Stimulated activated CD4-positive, alpha-beta T cell treated with anti-CD3 and anti-CD28 coated beads, Interleukin-2, amount 100 ng/mL, for 24 hours (primary cell): ENCODE measurements around the gene CASZ1.

Experiments
- DNase-seq, 2 donors: peaks; one replicate each; pipeline ENCODE4 v3.0.0-alpha.2; 2020

CASZ1 gene

DNA sequence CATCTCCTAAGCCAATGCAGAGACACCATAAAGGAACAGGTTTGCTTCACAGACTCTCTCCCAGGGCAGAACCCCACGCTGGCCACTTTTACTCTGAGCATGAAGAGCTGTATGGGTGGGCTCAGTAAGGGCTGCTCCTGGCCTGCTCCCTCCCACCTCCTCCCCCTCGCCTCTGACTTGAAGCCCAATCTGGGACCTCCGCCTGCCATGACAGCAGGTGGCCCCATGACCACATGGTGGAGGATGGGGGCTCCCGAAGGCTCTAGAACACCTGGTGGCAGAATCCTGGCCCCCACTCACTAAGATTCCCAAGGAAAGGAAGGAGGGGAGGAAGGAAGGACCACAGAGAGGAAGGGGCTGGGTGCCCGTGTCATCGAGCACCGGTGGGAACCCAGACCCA lies 23.7 kb downstream of the CASZ1 start:
- DNase-seq: no peak

DNA sequence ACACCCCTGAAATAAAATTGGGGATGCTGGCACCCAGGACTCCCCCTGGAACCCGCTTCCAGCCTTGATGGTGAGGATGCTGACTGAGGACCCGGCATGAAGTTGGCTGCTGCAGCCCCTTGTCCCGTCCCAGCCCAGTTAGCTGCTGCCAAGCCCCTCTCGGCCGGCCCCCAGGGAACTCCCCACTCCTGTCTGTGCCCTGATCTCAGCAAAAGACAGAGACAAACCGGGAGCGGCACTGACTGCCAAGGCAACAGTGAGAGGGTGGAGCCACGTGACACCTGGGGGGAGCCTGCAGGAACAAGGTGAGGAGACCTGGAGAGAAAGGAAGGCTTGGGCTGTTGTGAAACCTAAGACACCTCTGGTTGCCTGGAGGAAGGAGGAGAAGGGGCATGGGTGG lies 24.7 kb downstream of the CASZ1 start:
- DNase-seq: no peak

- DNase-seq: no peak
Observed at GRCh38 chr1:10768552-10768951, 27.9 kb downstream of the CASZ1 start.

DNA sequence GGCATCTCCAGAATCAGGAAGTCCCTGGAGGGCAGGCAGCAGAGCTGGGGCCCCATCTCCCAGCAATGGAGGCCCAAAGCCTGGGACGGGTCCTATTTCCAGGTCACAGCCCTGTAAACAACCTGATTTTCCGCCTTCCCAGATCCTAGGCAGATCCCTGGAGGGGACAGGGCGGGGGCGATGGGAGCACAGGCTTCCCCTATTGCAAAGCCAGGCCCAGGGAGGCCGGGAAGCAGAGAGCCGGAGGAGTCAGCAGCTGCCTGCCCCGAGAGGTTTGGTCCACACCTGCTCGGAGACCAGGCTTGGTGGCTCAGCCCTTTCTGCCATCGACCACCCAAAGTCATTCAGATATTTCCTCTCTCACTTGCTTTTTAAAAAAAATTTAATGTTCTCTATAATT lies 29.2 kb downstream of the CASZ1 start:
- no peak for DNase-seq

DNA sequence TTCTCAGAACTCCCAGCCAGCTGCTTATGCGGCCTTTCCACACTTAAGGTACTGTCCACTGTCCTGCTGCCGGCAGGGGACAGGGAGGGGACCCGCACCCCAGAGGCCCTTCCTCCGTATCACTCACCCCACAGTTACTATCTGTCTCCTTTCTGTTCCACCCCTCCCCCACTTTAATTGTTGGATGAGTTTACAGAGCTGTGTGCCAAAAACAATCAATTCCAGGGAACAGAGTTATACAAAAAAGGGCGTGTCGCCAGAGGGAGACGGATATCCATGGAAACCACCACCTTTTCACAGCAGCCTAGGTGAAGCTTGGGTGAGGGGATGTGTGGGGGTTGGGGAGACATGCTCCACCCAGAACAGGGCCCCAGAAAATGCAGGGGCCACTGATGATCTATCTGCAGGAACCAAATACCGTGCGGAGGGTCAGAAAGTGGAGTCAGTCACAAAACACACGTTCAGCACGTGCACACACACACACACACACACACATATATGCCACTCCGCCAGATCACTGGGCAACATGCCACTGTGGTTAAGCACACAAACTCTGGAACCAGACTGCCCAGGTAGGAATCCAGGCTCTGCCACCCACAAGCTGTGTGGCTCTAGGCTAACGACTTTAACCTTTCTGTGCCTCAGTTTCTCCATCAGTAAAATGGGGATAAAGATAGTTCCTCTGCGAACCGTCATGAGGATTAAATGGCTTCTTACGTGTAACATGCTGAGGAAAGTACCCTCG lies 30.5 kb downstream of the CASZ1 start:
- DNase-seq: no peak

- no peak for DNase-seq
Observed at GRCh38 chr1:10765304-10765703, 31.1 kb downstream of the CASZ1 start.

DNA sequence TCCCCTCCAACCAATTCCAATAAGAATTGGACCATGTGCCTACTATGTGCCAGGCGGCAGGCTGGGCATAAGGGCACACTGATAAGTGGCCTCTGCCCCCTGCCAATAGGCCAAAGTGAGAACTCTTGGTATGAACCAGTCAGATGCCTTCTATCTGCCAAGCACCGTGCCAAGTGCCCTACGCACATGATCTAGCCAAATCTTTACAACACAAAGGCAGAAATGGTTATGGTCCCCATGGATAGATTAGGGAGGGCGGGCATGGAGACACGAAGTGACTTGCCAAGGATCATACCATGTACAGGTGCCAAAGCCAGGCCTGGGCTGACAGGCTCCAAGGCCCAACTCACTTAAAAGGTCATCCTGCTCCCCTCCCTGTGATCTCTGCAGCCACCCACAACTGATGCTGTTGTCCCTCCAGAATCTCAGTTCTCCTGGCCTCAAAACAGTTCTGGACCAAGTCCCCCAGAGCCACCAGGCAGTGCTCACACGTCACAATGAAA lies 32.1 kb downstream of the CASZ1 start:
- no peak for DNase-seq

GRCh38 chr1:10762875-10763274 lies 33.6 kb downstream of the CASZ1 start:
- DNase-seq: no peak

GRCh38 chr1:10762153-10762523 lies 34.3 kb downstream of the CASZ1 start:
- no peak for DNase-seq

DNA sequence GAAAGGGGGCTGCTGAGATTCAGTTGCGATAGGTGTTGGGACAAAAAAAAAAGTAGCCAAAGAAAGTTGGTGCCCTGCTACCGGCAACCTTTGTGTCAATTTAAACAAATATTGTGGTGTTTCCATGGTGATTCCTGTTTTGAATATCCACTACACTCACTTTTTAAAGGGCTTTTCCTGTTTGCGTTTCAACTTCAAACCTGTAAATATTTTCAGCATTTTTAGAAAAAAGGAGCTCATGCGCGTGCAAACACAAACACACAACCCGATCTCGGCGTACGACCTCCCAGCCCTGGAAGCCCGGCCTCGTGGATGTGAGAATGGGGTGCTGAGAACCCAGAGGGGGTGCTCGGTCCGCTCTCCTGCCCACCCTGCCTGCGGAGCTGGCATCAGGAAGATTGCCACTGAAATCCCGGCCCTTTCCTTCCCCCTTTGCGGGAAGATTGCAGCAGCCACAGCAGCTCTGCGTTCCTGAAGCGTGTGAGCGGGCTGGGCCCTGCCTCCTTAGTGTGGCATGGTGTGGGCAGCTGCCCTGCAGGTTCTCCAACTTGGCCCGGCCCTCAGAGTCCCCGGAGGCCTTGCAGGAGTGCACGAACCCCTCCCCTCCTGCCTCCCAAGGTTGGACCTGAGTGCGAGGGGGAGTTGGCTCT lies 34.8 kb downstream of the CASZ1 start:
- DNase-seq: no peak

- no peak for DNase-seq
Observed at GRCh38 chr1:10760566-10761502, 35.6 kb downstream of the CASZ1 start.

GRCh38 chr1:10759413-10760200 lies 36.8 kb downstream of the CASZ1 start:
- no peak for DNase-seq

GRCh38 chr1:10756842-10757241 lies 39.6 kb downstream of the CASZ1 start:
- no peak for DNase-seq

DNA sequence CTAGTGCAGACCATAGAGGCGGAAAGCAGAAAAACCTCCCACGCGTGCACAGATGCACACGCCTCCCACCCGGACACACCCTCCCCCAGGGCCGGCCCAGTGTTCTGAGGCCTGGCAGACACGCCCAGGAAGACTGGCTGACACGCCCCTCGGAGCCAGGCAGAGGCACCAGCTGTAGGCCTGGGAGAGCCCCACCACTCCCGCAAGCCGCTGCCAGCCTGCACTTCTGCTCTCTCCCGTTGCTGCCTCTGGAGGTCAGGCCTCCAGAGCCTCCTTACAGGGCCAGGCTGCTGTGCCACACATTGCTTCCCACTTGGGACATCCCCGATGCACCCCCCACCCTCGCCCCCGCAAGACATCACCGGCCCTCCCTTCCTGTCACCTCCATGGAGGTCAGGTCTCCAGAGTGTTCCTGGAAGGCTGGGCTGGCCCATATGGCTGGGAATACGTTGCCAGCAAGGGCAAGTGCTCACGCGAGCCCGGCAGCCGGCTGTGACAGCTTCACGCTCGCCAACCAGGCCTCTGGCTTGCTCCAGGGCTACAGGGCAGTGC lies 40.4 kb downstream of the CASZ1 start:
- DNase-seq: peak; percentile 48 to 69

GRCh38 chr1:10754568-10755329 lies 41.7 kb downstream of the CASZ1 start:
- no peak for DNase-seq

GRCh38 chr1:10753299-10753698 lies 43.1 kb downstream of the CASZ1 start:
- DNase-seq: peak in 1 of 2 donors; percentile 25

DNA sequence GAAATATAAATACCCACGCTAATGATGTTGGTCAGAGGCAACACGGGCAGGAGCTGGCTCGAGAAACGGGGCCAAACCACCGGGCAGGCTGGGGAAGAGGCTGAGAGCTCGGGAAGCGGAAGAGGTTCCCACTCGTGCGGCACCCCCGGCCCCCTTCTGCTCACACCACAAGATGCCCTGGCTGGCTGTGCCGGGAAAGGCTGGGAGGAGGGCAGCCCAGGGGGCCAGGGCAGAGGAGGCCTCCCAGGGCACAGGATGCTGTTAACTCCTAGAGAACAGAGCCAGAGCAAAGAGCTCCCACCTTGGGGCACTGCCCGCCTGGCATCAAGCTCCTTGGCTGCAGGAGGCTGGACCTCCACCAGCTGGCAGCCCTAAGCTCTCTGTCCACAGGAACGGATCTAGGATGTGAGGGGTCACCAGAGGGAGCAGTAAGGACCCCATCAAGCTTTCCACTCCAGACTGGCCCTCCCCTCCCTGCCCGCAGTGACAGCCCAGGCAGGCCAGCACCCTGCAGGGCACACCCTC lies 44.8 kb downstream of the CASZ1 start:
- DNase-seq: no peak

DNA sequence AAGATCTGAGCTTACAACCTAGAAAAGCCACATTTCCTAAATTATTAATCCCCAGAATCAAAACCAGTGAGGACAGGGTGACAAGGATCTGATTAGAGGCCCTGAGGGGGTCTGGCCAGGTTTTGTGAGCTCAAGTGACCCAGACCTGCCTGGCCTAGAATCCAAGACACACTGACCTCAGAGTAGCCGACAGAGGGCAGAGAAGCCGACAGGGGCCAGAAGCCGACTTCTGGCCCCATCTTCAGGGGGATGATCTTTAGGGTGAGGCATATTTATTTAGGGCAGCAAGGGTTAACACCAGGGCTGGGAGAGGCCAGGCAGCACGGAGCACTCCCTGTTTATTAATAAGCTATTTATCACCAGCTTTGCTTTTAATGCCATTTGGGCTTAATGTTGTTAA lies 45.3 kb downstream of the CASZ1 start:
- DNase-seq: no peak

GRCh38 chr1:10745886-10746455 lies 50.5 kb downstream of the CASZ1 start:
- no peak for DNase-seq

- no peak for DNase-seq
Observed at GRCh38 chr1:10745383-10745782, 51.1 kb downstream of the CASZ1 start.
